HEK293T (cell line): Measurements from ENCODE around the gene SERPINI2.

ENCODE experiments used
- BHLHE40 ChIP-seq: fragments of 450-650 bp; IDR thresholded peaks from 2 replicates; pipeline ENCODE4 v1.6.1; 2016; ENCODE audit warnings: mild to moderate bottlenecking, moderate library complexity, borderline replicate concordance
- ELF4 ChIP-seq: fragments of 450-650 bp; IDR thresholded peaks from 2 replicates; pipeline ENCODE4 v1.6.1; 2017; ENCODE audit warnings: antibody characterized with exemption
- FOXA1 ChIP-seq: fragments of 450-650 bp; IDR thresholded peaks from 2 replicates; pipeline ENCODE4 v1.6.1; 2016; ENCODE audit warnings: mild to moderate bottlenecking
- FOXK2 ChIP-seq: fragments of 450-650 bp; IDR thresholded peaks from 2 replicates; pipeline ENCODE4 v1.6.1; 2016; ENCODE audit warnings: mild to moderate bottlenecking
- HDGF ChIP-seq: fragments of 450-650 bp; IDR thresholded peaks from 2 replicates; pipeline ENCODE4 v1.6.1; 2017; ENCODE audit warnings: antibody characterized with exemption, borderline replicate concordance
- L3MBTL2 ChIP-seq: fragments of 450-650 bp; conservative IDR thresholded peaks from 2 replicates; pipeline ENCODE4 v1.6.1; 2016; ENCODE audit warnings: mild to moderate bottlenecking
- LEF1 ChIP-seq: fragments of 450-650 bp; IDR thresholded peaks from 2 replicates; pipeline ENCODE4 v1.6.1; 2017; ENCODE audit warnings: mild to moderate bottlenecking, borderline replicate concordance
- NFRKB ChIP-seq: fragments of 450-650 bp; IDR thresholded peaks from 2 replicates; pipeline ENCODE4 v1.6.1; 2016; ENCODE audit warnings: mild to moderate bottlenecking, moderate library complexity
- SP1 ChIP-seq: fragments of 450-650 bp; IDR thresholded peaks from 2 replicates; pipeline ENCODE4 v1.6.1; 2017
- SUZ12 ChIP-seq: fragments of 450-650 bp; IDR thresholded peaks from 2 replicates; pipeline ENCODE4 v1.6.1; 2016; ENCODE audit warnings: mild to moderate bottlenecking
- TARDBP ChIP-seq: fragments of 450-650 bp; IDR thresholded peaks from 2 replicates; pipeline ENCODE4 v1.6.1; 2016

- TF ChIP-seq TARDBP = no peak
- TF ChIP-seq FOXA1 = no peak
- no peak for TF ChIP-seq ELF4
- TF ChIP-seq L3MBTL2 = no peak
- TF ChIP-seq SUZ12 = no peak
- no peak for TF ChIP-seq NFRKB
- no peak for TF ChIP-seq LEF1
- no peak for TF ChIP-seq HDGF
- TF ChIP-seq SP1 = no peak
- no peak for TF ChIP-seq BHLHE40
- no peak for TF ChIP-seq FOXK2
Measured at GRCh38 chr3:167453815-167454214, 20.0 kb downstream of the SERPINI2 start.
